ENCODE results near the gene RASA1.

Gene RASA1

DNA sequence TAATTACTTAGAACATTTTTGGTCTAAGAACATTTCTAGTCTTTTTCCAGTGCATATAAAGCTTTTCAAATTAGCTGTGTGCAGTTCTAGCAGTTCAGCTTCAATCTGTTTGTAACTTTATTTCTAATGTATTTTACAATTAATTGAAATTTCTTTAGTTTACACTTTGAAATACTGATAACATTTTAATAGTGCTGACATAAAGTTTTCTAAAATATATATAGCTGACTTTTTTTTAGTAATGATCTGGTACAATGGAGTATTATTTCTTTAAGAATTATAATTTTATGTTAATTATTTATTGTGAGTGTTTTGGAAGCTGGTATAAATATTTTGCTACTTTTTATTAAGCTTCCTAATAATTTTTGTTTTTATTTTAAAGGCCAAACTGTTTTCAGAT lies 101.7 kb downstream of the RASA1 start:
- TF ChIP-seq, protein P1, sequence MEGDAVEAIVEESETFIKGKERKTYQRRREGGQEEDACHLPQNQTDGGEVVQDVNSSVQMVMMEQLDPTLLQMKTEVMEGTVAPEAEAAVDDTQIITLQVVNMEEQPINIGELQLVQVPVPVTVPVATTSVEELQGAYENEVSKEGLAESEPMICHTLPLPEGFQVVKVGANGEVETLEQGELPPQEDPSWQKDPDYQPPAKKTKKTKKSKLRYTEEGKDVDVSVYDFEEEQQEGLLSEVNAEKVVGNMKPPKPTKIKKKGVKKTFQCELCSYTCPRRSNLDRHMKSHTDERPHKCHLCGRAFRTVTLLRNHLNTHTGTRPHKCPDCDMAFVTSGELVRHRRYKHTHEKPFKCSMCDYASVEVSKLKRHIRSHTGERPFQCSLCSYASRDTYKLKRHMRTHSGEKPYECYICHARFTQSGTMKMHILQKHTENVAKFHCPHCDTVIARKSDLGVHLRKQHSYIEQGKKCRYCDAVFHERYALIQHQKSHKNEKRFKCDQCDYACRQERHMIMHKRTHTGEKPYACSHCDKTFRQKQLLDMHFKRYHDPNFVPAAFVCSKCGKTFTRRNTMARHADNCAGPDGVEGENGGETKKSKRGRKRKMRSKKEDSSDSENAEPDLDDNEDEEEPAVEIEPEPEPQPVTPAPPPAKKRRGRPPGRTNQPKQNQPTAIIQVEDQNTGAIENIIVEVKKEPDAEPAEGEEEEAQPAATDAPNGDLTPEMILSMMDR (conservative IDR thresholded peaks at IDR 0.05; ENCODE audit: low read depth, low read length): no peak
- no peak for DNase-seq (ENCODE audit: low read depth)
- no peak overlapping the region for H3K4me3 ChIP-seq (ENCODE audit: low read depth, low read length)

DNA sequence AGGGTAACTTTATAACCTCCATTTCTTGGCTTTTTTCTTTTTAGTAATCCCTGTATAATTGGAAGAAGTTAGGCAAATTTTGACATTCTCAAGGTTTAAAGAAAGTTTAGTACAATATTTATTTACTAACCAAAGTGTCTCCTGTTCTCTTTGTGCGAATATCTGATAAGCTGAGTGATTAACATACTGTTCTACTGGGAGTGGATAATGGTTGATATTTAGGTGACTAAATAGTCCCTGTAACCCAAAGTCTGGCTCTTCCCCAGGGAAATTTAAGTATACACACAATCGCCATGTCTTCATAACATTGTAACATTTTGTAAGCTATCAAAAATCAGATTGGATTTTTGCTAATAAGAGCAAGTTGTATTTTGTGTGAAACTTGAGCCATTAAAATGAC lies 105.0 kb downstream of the RASA1 start:
- no peak overlapping the region for H3K4me3 ChIP-seq (ENCODE audit: low read depth, low read length)
- TF ChIP-seq, protein P1 (conservative IDR thresholded peaks at IDR 0.05; ENCODE audit: low read depth, low read length): no peak
- no peak for DNase-seq (ENCODE audit: low read depth)

- H3K4me3 ChIP-seq (ENCODE audit: low read depth, low read length): no peak overlapping the region
- TF ChIP-seq, protein P1 (conservative IDR thresholded peaks at IDR 0.05; ENCODE audit: low read depth, low read length): no peak
- DNase-seq (ENCODE audit: low read depth): no peak
These were observed 114.5 kb downstream of the RASA1 start for GRCh38 chr5:87382224-87382623.

DNA sequence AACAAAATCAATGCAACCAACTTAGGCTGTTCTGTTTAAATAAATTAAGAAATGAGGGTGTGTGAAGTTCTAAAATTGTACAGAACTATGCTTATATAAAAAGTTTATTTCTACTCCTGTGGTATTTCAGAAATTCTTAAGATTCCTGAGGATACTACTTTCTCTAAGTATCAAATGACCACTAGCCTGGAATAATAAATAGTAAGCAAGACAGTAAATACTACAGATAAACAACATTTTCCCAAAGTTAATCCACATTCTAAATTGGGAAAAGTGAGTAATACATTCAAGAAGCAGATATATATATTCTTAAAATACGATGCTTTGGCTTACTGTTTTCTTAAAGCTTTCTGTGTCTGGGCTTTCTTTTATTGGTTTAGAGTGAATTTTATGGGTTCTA lies 115.5 kb downstream of the RASA1 start:
- DNase-seq (ENCODE audit: low read depth): peak; percentile 33
- TF ChIP-seq, protein P1 (conservative IDR thresholded peaks at IDR 0.05; ENCODE audit: low read depth, low read length): no peak
- H3K4me3 ChIP-seq (ENCODE audit: low read depth, low read length): no peak overlapping the region

- DNase-seq (ENCODE audit: low read depth): no peak
- H3K4me3 ChIP-seq (ENCODE audit: low read depth, low read length): no peak overlapping the region
- TF ChIP-seq, protein P1 (conservative IDR thresholded peaks at IDR 0.05; ENCODE audit: low read depth, low read length): no peak
These were observed 118.1 kb downstream of the RASA1 start for GRCh38 chr5:87385802-87386201.

DNA sequence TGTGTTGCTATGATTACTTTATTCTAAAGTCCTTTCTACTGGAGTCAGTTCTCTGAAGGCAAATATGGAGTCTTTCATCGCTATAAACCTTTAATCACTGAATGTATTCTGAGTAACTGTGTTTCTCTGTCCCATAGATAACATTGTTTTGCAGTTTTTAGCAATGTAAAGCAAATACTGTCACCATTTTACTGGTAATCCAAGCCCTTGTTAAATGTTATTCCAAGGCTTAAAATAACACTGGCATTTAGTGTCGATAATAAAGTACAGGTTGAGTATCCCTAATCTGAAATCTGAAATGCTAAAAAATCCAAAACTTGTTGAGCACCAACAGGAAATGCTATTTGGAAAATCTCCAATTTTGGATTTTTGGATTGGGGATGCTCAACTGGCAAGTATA lies 120.4 kb downstream of the RASA1 start:
- TF ChIP-seq, protein P1 (conservative IDR thresholded peaks at IDR 0.05; ENCODE audit: low read depth, low read length): no peak
- no peak for DNase-seq (ENCODE audit: low read depth)
- no peak overlapping the region for H3K4me3 ChIP-seq (ENCODE audit: low read depth, low read length)

DNA sequence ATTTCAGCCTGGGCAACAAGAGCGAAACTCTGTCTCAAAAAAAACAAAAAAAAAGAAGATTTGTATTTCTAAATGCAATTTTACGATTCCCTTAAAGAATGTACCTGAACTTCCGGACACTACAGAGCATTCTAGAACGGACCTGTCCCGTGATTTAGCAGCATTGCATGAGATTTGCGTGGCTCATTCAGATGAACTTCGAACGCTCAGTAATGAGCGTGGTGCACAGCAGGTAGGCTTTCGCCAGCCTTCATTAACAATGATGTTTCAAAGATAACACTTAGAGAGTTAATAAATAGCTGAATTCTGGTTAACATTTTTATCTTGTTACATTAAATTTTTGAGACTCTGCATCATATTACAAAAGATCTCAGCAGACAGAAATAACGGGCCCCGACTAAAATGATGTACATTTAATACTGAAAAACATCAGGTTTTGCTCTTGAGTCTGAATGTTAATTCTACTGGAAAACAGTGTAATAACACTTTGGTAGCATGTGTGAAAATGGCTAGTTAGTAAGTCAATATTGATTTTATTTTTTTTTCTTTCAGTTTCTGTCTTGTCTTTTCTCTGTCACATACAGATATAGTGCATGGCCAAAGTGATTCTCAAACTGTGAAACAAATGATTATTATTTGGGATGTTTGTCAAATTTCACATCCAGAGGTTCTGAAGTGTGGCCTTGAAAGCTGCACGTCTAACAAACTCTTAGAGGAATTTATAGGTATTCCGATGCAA lies 121.8 kb downstream of the RASA1 start:
- DNase-seq (ENCODE audit: low read depth): no peak
- no peak overlapping the region for H3K4me3 ChIP-seq (ENCODE audit: low read depth, low read length)
- TF ChIP-seq, protein P1 (conservative IDR thresholded peaks at IDR 0.05; ENCODE audit: low read depth, low read length): no peak

All from choroid plexus epithelial cell (primary cell).